HCT116 (cell line): ENCODE data around the gene ADCY1. TPM values are rescaled to one million over a fixed set of nuclear protein-coding genes. Genes with fewer than 3 reads are reported as not detected.

Source experiments
- ATAC-seq: fragments of 200-7000 bp; cut with Tn5 transposase; 2 replicates; pipeline ENCODE4 v1.9.1; 2020; ENCODE audit warnings: mild to moderate bottlenecking, moderate library complexity
- BruUV-seq: library from RNA; stranded (reverse); fragments of 400-500 nt; replicated peaks from 2 replicates; lab custom pipeline; 2021; lab: Mats Ljungman, UMichigan
- CTCF ChIA-PET: fragments of 300-600 bp; sonication (Branson Sonifier 250); formaldehyde crosslinking; loops from one replicate; lab custom pipeline; 2021; ENCODE audit warnings: antibody characterized with exemption; lab: Charles Lee
- POLR2A ChIA-PET: fragments of 300-600, 350-600 bp; sonication (Branson Sonifier 250); formaldehyde crosslinking; loops from one replicate; lab custom pipeline; 2021; ENCODE audit warnings: antibody characterized with exemption; lab: Charles Lee
- RAD21 ChIA-PET, 2 experiments: fragments of 300-600 bp; sonication (Branson Sonifier 250); formaldehyde crosslinking; loops; one replicate each; lab custom pipeline; 2023; ENCODE audit warnings: low total read pairs in 2 of 2; ENCODE audit not compliant: uncharacterized antibody in 2 of 2, unreplicated experiment in 2 of 2, low non-redundant PET in 1 of 2; lab: Charles Lee
- DNase-seq: peaks from one replicate; pipeline ENCODE4 v3.0.0-alpha.2; 2010; ENCODE audit warnings: low read depth, low spot score
- H2AFZ ChIP-seq: fragments of 200-600 bp; shearing (Covaris generic), sonication (generic); 2 replicates; pipeline ENCODE4 v1.6.1; 2017; ENCODE audit warnings: low read depth, mixed run types, mixed read lengths, antibody characterized with exemption, low read length; ENCODE audit not compliant: poor library complexity, severe bottlenecking
- H3K27ac ChIP-seq: 2 replicates; pipeline ENCODE4 v1.5.1; 2012; ENCODE audit warnings: low read depth, low read length
- H3K27me3 ChIP-seq: fragments of 200-600 bp; sonication (generic); 2 replicates; pipeline ENCODE4 v1.6.1; 2016; ENCODE audit warnings: mixed run types, low read length, mixed read lengths; ENCODE audit not compliant: insufficient read depth
- H3K36me3 ChIP-seq, 2 experiments: fragments of 200-500 bp in 1 of 2; fragments of 200-600 bp in 1 of 2; sonication (Bioruptor generic) in 1 of 2; sonication (generic) in 1 of 2; 2 replicates each; pipeline versions ENCODE4 v1.5.1 to v1.6.1; 2014 to 2016; ENCODE audit warnings: low read length in 2 of 2, inconsistent platforms in 1 of 2, mixed read lengths in 1 of 2, mixed run types in 1 of 2; ENCODE audit not compliant: insufficient read depth in 2 of 2, control insufficient read depth in 1 of 2
- H3K4me1 ChIP-seq, 2 experiments: fragments of 200-600 bp in 1 of 2; sonication (generic) in 1 of 2; 2 replicates each; pipeline versions ENCODE4 v1.5.1 to v1.6.1; 2012 to 2017; ENCODE audit warnings: low read length in 2 of 2, inconsistent platforms in 1 of 2, mild to moderate bottlenecking in 1 of 2, mixed read lengths in 1 of 2, mixed run types in 1 of 2, moderate library complexity in 1 of 2; ENCODE audit not compliant: insufficient read depth in 2 of 2, control insufficient read depth in 1 of 2
- H3K4me2 ChIP-seq: fragments of 200-600 bp; sonication (generic); 2 replicates; pipeline ENCODE4 v1.6.1; 2017; ENCODE audit warnings: mixed run types, low read length, mixed read lengths
- H3K4me3 ChIP-seq, 2 experiments: fragments of 200-600 bp in 1 of 2; sonication (generic) in 1 of 2; replicated peaks in 1 of 2; 2 replicates each; pipeline ENCODE4 v1.5.1; 2011 to 2016; ENCODE audit warnings: low read length in 2 of 2, control low read depth in 1 of 2, low read depth in 1 of 2, mild to moderate bottlenecking in 1 of 2, mixed read lengths in 1 of 2, mixed run types in 1 of 2
- H3K79me2 ChIP-seq: fragments of 200-600 bp; sonication (generic); 2 replicates; pipeline ENCODE4 v1.6.1; 2017; ENCODE audit warnings: mild to moderate bottlenecking, mixed run types, low read length, moderate library complexity, mixed read lengths; ENCODE audit not compliant: insufficient read depth
- H3K9ac ChIP-seq: fragments of 200-600 bp; sonication (generic); 2 replicates; pipeline ENCODE4 v1.6.1; 2016; ENCODE audit warnings: low read length, mixed read lengths
- H3K9me2 ChIP-seq: fragments of 200-600 bp; sonication (generic), shearing (Covaris generic); 2 replicates; pipeline ENCODE4 v1.6.1; 2017; ENCODE audit warnings: mixed run types, mild to moderate bottlenecking, moderate library complexity; ENCODE audit not compliant: insufficient read depth
- H3K9me3 ChIP-seq, 2 experiments: fragments of 200-500 bp in 1 of 2; fragments of 200-600 bp in 1 of 2; sonication (Bioruptor generic) in 1 of 2; sonication (generic) in 1 of 2; 2 replicates each; pipeline ENCODE4 v1.6.1; 2014 to 2017; ENCODE audit warnings: low read length in 2 of 2, mixed read lengths in 2 of 2, inconsistent platforms in 1 of 2, low read depth in 1 of 2, mild to moderate bottlenecking in 1 of 2, mixed run types in 1 of 2, moderate library complexity in 1 of 2; ENCODE audit not compliant: control insufficient read depth in 1 of 2, insufficient read depth in 1 of 2
- H4K20me1 ChIP-seq: fragments of 200-600 bp; sonication (generic), shearing (Covaris generic); 2 replicates; pipeline ENCODE4 v1.6.1; 2017; ENCODE audit warnings: mixed run types, mild to moderate bottlenecking, moderate library complexity; ENCODE audit not compliant: insufficient read depth
- EZH2 ChIP-seq: fragments of 200-600 bp; sonication (generic); IDR thresholded peaks from 2 replicates; pipeline ENCODE4 v1.6.1; 2017; ENCODE audit warnings: antibody characterized with exemption, mixed run types
- EZH2phosphoT487 ChIP-seq: fragments of 200-600 bp; IDR thresholded peaks from 2 replicates; pipeline ENCODE4 v1.6.1; 2018; ENCODE audit warnings: antibody characterized with exemption, borderline replicate concordance
- FOSL1 ChIP-seq: IDR thresholded peaks from 2 replicates; pipeline ENCODE4 v1.6.1; 2012; ENCODE audit warnings: low read depth
- JUND ChIP-seq: IDR thresholded peaks from 2 replicates; pipeline ENCODE4 v1.6.1; 2012
- POLR2A ChIP-seq: IDR thresholded peaks from 2 replicates; pipeline ENCODE4 v1.7.0; 2011; ENCODE audit warnings: borderline replicate concordance; ENCODE audit not compliant: insufficient read depth, insufficient read length; ENCODE audit errors: extremely low read depth
- POLR2AphosphoS5 ChIP-seq: IDR thresholded peaks from 2 replicates; pipeline ENCODE4 v1.6.1; 2011; ENCODE audit warnings: mild to moderate bottlenecking, low read depth, low read length, moderate library complexity
- RAD21 ChIP-seq: IDR thresholded peaks from 2 replicates; pipeline ENCODE4 v1.6.1; 2012; ENCODE audit warnings: low read depth, mild to moderate bottlenecking
- SIN3A ChIP-seq: IDR thresholded peaks from 2 replicates; pipeline ENCODE4 v1.6.1; 2012; ENCODE audit warnings: low read depth
- SP1 ChIP-seq: IDR thresholded peaks from 2 replicates; pipeline ENCODE4 v1.6.1; 2012; ENCODE audit warnings: low read depth
- SRF ChIP-seq: IDR thresholded peaks from 2 replicates; pipeline ENCODE4 v1.6.1; 2012; ENCODE audit warnings: low read depth
- TCF7L2 ChIP-seq: IDR thresholded peaks from 2 replicates; pipeline ENCODE4 v1.7.0; 2011; ENCODE audit warnings: borderline replicate concordance, inconsistent platforms; ENCODE audit not compliant: insufficient read depth, insufficient read length; ENCODE audit errors: extremely low read depth
- YY1 ChIP-seq: IDR thresholded peaks from 2 replicates; pipeline ENCODE4 v1.6.1; 2011; ENCODE audit warnings: low read length, low read depth, moderate library complexity, mild to moderate bottlenecking; ENCODE audit not compliant: insufficient replicate concordance; ENCODE audit errors: extremely low read depth
- ZFX ChIP-seq: fragments of 450-650 bp; IDR thresholded peaks from 2 replicates; pipeline ENCODE4 v1.6.1; 2017
- ZNF274 ChIP-seq: fragments of 200-500 bp; sonication (Bioruptor generic); IDR thresholded peaks from 2 replicates; pipeline ENCODE4 v1.6.1; 2014; ENCODE audit warnings: mild to moderate bottlenecking, low read depth, low read length, inconsistent platforms
- intact Hi-C: fragments of 100-400 bp; cut with micrococcal nuclease; formaldehyde crosslinking; loops from 2 replicates; pipeline ENCODE4 v1.10.0; 2022
- total RNA-seq: library from RNA; stranded (reverse); gene quantifications from one replicate; pipeline ENCODE4 v1.2.1, GENCODE V29; 2021; ENCODE audit not compliant: unreplicated experiment
- TF ChIP-seq, protein P1 (sequence below): IDR thresholded peaks from 2 replicates; pipeline ENCODE4 v1.6.1; 2012
- TF ChIP-seq, protein P2 (sequence below): IDR thresholded peaks from 2 replicates; pipeline ENCODE4 v1.6.1; 2012; ENCODE audit warnings: low read depth
- TF ChIP-seq, protein P3 (sequence below), 3 experiments: fragments of 200-600 bp in 1 of 3; sonication (generic) in 1 of 3; IDR thresholded peaks in 2 of 3; conservative IDR thresholded peaks in 1 of 3; 2 replicates each; pipeline ENCODE4 v1.5.1; 2012 to 2017; ENCODE audit warnings: low read depth in 2 of 3, low read length in 2 of 3, antibody characterized with exemption in 1 of 3, borderline replicate concordance in 1 of 3, control low read depth in 1 of 3, mild to moderate bottlenecking in 1 of 3, mixed read lengths in 1 of 3, mixed run types in 1 of 3, moderate library complexity in 1 of 3; ENCODE audit not compliant: insufficient read depth in 1 of 3

ADCY1 gene
- total RNA-seq, 1 experiment from 2014 or later: 0.05 TPM

DNA sequence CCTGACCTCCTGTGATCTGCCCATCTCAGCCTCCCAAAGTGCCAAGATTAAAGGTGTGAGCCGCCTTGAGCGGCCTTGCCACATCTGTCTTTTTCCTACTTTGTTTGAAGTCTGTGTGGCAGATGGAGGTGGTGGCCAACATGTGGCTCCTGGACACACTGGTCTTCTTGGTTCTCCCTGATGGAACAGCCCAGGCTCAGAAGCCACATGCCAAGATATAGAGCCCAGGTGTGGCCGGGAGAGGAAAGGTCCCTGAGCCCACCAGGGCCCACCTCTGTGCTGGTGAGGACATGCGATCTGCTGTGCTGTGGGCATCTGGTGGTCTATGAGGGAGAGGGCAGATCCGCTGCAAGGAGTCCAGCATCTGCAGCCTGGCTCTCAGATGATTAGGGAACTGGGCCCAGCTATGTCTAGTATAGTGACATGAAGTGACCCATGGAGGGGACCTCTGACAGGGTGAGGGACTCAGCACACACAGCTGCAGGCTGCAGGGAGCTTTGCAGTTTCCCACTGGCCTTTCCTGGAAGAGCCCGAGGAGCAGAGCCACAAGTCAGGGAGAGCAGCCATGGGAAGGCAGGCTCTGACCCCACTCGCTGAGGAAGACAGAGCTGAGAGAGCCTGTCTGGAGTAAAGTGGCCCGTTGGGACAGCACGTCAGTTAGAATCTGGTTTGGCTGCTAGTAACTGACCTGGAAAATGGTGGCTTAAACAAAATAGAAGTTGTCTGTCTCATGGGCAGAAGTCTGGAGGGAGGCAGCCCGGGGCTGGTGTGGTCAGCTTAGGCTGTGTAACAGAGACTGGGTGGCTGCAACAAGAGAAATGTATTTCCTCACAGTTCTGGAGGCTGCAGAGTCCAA is 25.9 kb downstream of the ADCY1 start:
- BruUV-seq: no TSS peak
- RAD21 ChIA-PET: no interaction called here
- TF ChIP-seq EZH2phosphoT487 (no peak), RAD21 (no peak), POLR2A (no peak), SP1 (no peak), JUND (no peak), EZH2 (no peak), TCF7L2 (no peak), ZNF274 (no peak), ZFX (no peak), FOSL1 (no peak), SIN3A (no peak), YY1 (no peak), SRF (no peak), POLR2AphosphoS5 (no peak)
- TF ChIP-seq, protein P1, sequence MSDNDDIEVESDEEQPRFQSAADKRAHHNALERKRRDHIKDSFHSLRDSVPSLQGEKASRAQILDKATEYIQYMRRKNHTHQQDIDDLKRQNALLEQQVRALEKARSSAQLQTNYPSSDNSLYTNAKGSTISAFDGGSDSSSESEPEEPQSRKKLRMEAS: no peak
- TF ChIP-seq, protein P2, sequence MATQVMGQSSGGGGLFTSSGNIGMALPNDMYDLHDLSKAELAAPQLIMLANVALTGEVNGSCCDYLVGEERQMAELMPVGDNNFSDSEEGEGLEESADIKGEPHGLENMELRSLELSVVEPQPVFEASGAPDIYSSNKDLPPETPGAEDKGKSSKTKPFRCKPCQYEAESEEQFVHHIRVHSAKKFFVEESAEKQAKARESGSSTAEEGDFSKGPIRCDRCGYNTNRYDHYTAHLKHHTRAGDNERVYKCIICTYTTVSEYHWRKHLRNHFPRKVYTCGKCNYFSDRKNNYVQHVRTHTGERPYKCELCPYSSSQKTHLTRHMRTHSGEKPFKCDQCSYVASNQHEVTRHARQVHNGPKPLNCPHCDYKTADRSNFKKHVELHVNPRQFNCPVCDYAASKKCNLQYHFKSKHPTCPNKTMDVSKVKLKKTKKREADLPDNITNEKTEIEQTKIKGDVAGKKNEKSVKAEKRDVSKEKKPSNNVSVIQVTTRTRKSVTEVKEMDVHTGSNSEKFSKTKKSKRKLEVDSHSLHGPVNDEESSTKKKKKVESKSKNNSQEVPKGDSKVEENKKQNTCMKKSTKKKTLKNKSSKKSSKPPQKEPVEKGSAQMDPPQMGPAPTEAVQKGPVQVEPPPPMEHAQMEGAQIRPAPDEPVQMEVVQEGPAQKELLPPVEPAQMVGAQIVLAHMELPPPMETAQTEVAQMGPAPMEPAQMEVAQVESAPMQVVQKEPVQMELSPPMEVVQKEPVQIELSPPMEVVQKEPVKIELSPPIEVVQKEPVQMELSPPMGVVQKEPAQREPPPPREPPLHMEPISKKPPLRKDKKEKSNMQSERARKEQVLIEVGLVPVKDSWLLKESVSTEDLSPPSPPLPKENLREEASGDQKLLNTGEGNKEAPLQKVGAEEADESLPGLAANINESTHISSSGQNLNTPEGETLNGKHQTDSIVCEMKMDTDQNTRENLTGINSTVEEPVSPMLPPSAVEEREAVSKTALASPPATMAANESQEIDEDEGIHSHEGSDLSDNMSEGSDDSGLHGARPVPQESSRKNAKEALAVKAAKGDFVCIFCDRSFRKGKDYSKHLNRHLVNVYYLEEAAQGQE: no peak
- TF ChIP-seq, protein P3, sequence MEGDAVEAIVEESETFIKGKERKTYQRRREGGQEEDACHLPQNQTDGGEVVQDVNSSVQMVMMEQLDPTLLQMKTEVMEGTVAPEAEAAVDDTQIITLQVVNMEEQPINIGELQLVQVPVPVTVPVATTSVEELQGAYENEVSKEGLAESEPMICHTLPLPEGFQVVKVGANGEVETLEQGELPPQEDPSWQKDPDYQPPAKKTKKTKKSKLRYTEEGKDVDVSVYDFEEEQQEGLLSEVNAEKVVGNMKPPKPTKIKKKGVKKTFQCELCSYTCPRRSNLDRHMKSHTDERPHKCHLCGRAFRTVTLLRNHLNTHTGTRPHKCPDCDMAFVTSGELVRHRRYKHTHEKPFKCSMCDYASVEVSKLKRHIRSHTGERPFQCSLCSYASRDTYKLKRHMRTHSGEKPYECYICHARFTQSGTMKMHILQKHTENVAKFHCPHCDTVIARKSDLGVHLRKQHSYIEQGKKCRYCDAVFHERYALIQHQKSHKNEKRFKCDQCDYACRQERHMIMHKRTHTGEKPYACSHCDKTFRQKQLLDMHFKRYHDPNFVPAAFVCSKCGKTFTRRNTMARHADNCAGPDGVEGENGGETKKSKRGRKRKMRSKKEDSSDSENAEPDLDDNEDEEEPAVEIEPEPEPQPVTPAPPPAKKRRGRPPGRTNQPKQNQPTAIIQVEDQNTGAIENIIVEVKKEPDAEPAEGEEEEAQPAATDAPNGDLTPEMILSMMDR (IDR thresholded peaks at IDR 0.05 in 2 of 3, conservative IDR thresholded peaks at IDR 0.05 in 1 of 3; ENCODE audit: borderline replicate concordance in 1 of 3, insufficient read depth in 1 of 3, low read depth in 2 of 3, low read length in 2 of 3): no peak
- Histone ChIP-seq H3K4me1 (no peaks in the 10 kb centered on the region), H3K36me3 (no peaks in the 10 kb centered on the region), H3K4me3 (no peak overlapping the region), H3K9me2 (no peaks in the 10 kb centered on the region), H3K27me3 (peaks cover 8% of the 10 kb centered on the region; the same call in 1 of the 2 replicates), H3K9me3 (no peaks in the 10 kb centered on the region), H3K9ac (no peak overlapping the region), H3K4me2 (no peak overlapping the region), H4K20me1 (no peaks in the 10 kb centered on the region), H2AFZ (no peak overlapping the region), H3K27ac (no peak overlapping the region), H3K79me2 (no peaks in the 10 kb centered on the region)
- DNase-seq: no peak
- no peak for ATAC-seq
- POLR2A ChIA-PET: no interaction called here
- intact Hi-C loops: no loop called here
- CTCF ChIA-PET: no interaction called here
